Neural crest cell (in vitro differentiated cells): Measurements from ENCODE around the gene FBH1. TPM values are rescaled to one million over a fixed set of nuclear protein-coding genes. Genes with fewer than 3 reads are reported as not detected.

Experiments
- DNase-seq: peaks from one replicate; pipeline ENCODE4 v3.0.0; 2021; ENCODE audit warnings: low read depth, mixed read lengths, low spot score
- H3K27ac Mint-ChIP-seq: one replicate; pipeline ENCODE4 v1.8.0; 2021; ENCODE audit warnings: mild to moderate bottlenecking, mixed read lengths; ENCODE audit not compliant: unreplicated experiment
- H3K27me3 Mint-ChIP-seq: 2 replicates; pipeline ENCODE4 v1.8.0; 2021; ENCODE audit warnings: low read depth, mild to moderate bottlenecking, mixed read lengths
- H3K36me3 Mint-ChIP-seq: 2 replicates; pipeline ENCODE4 v1.8.0; 2021; ENCODE audit warnings: low read depth, mild to moderate bottlenecking, mixed read lengths
- H3K4me1 Mint-ChIP-seq: 2 replicates; pipeline ENCODE4 v1.8.0; 2021; ENCODE audit warnings: mixed read lengths
- H3K4me3 Mint-ChIP-seq: one replicate; pipeline ENCODE4 v1.8.0; 2021; ENCODE audit warnings: mild to moderate bottlenecking, mixed read lengths
- H3K9me3 Mint-ChIP-seq: 2 replicates; pipeline ENCODE4 v1.8.0; 2021; ENCODE audit warnings: mixed read lengths
- CTCF ChIP-seq: fragments of 200-600 bp; sonication (generic); conservative IDR thresholded peaks from 2 replicates; pipeline ENCODE4 v1.5.0; 2021; ENCODE audit warnings: antibody characterized with exemption, mild to moderate bottlenecking
- total RNA-seq: library from RNA; stranded (reverse); gene quantifications from 2 replicates; pipeline ENCODE4 v1.2.1, GENCODE V29; 2021

The FBH1 gene
- total RNA-seq, 1 donor from 2014 or later = 73.7 TPM

- no peak for DNase-seq
- Mint-ChIP-seq H3K9me3 (no peaks in the 10 kb centered on the region), H3K27me3 (peaks cover 9% of the 10 kb centered on the region), H3K27ac (no peak overlapping the region), H3K4me1 (no peaks in the 10 kb centered on the region), H3K36me3 (no peaks in the 10 kb centered on the region), H3K4me3 (no peak overlapping the region)
- TF ChIP-seq CTCF = no peak
Observed at GRCh38 chr10:5968681-5969453, 78.8 kb downstream of the FBH1 start.

- H3K27ac Mint-ChIP-seq = no peak overlapping the region
Observed at GRCh38 chr10:5970066-5970465, 80.0 kb downstream of the FBH1 start.

GRCh38 chr10:5970527-5970926 lies 80.5 kb downstream of the FBH1 start:
- no peak for TF ChIP-seq CTCF
- H3K36me3 Mint-ChIP-seq = no peaks in the 10 kb centered on the region
- H3K9me3 Mint-ChIP-seq = no peaks in the 10 kb centered on the region
- DNase-seq = no peak
- no peaks in the 10 kb centered on the region for H3K4me1 Mint-ChIP-seq
- no peak overlapping the region for H3K4me3 Mint-ChIP-seq
- peaks cover 21% of the 10 kb centered on the region for H3K27me3 Mint-ChIP-seq
- H3K27ac Mint-ChIP-seq = no peak overlapping the region

More at GRCh38 chr10:5970066-5970465, 80.0 kb downstream of the FBH1 start:
- Mint-ChIP-seq H3K4me3 (no peak overlapping the region), H3K4me1 (no peaks in the 10 kb centered on the region), H3K36me3 (no peaks in the 10 kb centered on the region), H3K9me3 (no peaks in the 10 kb centered on the region), H3K27me3 (peaks cover 16% of the 10 kb centered on the region)
- no peak for DNase-seq
- no peak for TF ChIP-seq CTCF

- H3K27me3 Mint-ChIP-seq = peaks cover 29% of the 10 kb centered on the region
- TF ChIP-seq CTCF = no peak
- no peak overlapping the region for H3K4me3 Mint-ChIP-seq
- no peaks in the 10 kb centered on the region for H3K9me3 Mint-ChIP-seq
- no peaks in the 10 kb centered on the region for H3K36me3 Mint-ChIP-seq
- H3K27ac Mint-ChIP-seq = no peak overlapping the region
- peaks cover 2% of the 10 kb centered on the region for H3K4me1 Mint-ChIP-seq
- no peak for DNase-seq
Observed at GRCh38 chr10:5971315-5971832, 81.3 kb downstream of the FBH1 start.

GRCh38 chr10:5971886-5972285 lies 81.8 kb downstream of the FBH1 start:
- Mint-ChIP-seq H3K27ac (no peak overlapping the region), H3K4me3 (no peak overlapping the region), H3K36me3 (no peaks in the 10 kb centered on the region), H3K9me3 (no peaks in the 10 kb centered on the region), H3K4me1 (peaks cover 6% of the 10 kb centered on the region), H3K27me3 (peaks cover 34% of the 10 kb centered on the region)
- no peak for DNase-seq
- no peak for TF ChIP-seq CTCF
